Activated T-cell treated with anti-CD3 and anti-CD28 coated beads, Interleukin-2, amount 50 U/mL, for 4 hours (primary cell): ENCODE results near the gene NFIC. TPM values are rescaled to one million over a fixed set of nuclear protein-coding genes. Genes with fewer than 3 reads are reported as not detected.

Experiments used
- ATAC-seq, 2 donors: fragments of 200-7000 bp; cut with Tn5 transposase; one replicate each; pipeline ENCODE4 v1.10.0; 2021
- DNase-seq: peaks from one replicate; pipeline ENCODE4 v3.0.0-alpha.2; 2020
- H3K27me3 Mint-ChIP-seq: one replicate; pipeline ENCODE4 v1.8.0; 2021; ENCODE audit warnings: low read depth, mixed read lengths
- H3K36me3 Mint-ChIP-seq: one replicate; pipeline ENCODE4 v1.8.0; 2022; ENCODE audit warnings: mixed read lengths; ENCODE audit not compliant: insufficient read depth
- H3K4me1 Mint-ChIP-seq: one replicate; pipeline ENCODE4 v1.8.0; 2021; ENCODE audit warnings: low read depth, mixed read lengths
- H3K4me3 Mint-ChIP-seq: one replicate; pipeline ENCODE4 v1.8.0; 2021; ENCODE audit warnings: mild to moderate bottlenecking, moderate library complexity, mixed read lengths
- H3K9me3 Mint-ChIP-seq: one replicate; pipeline ENCODE4 v1.8.0; 2021; ENCODE audit warnings: mixed read lengths
- total RNA-seq, 3 donors: library from RNA; stranded (reverse); gene quantifications; one replicate each; pipeline ENCODE4 v1.2.1, GENCODE V29; 2021

NFIC gene
- total RNA-seq, 3 donors from 2014 or later, result 26.0 to 33.6 (median 30.3) TPM

GRCh38 chr19:3402631-3403443 lies 36.5 kb downstream of the NFIC start:
- Mint-ChIP-seq H3K4me1 (no peaks in the 10 kb centered on the region), H3K9me3 (no peaks in the 10 kb centered on the region), H3K4me3 (no peak overlapping the region), H3K27me3 (no peaks in the 10 kb centered on the region), H3K36me3 (peaks cover 4% of the 10 kb centered on the region)
- DNase-seq, result no peak
- no peak for ATAC-seq

GRCh38 chr19:3403489-3404323 lies 37.3 kb downstream of the NFIC start:
- H3K27me3 Mint-ChIP-seq, result no peaks in the 10 kb centered on the region
- no peaks in the 10 kb centered on the region for H3K9me3 Mint-ChIP-seq
- ATAC-seq, result no peak
- H3K4me1 Mint-ChIP-seq, result no peaks in the 10 kb centered on the region
- H3K4me3 Mint-ChIP-seq, result no peak overlapping the region
- peaks cover 4% of the 10 kb centered on the region for H3K36me3 Mint-ChIP-seq
- no peak for DNase-seq

GRCh38 chr19:3404324-3405260 lies 38.2 kb downstream of the NFIC start:
- no peaks in the 10 kb centered on the region for H3K9me3 Mint-ChIP-seq
- DNase-seq (no peak), ATAC-seq (no peak)
- no peaks in the 10 kb centered on the region for H3K4me1 Mint-ChIP-seq
- H3K36me3 Mint-ChIP-seq, result peaks cover 4% of the 10 kb centered on the region
- H3K4me3 Mint-ChIP-seq, result no peak overlapping the region
- H3K27me3 Mint-ChIP-seq, result no peaks in the 10 kb centered on the region

- Mint-ChIP-seq H3K4me3 (no peak overlapping the region), H3K36me3 (peaks cover 4% of the 10 kb centered on the region), H3K27me3 (no peaks in the 10 kb centered on the region), H3K4me1 (no peaks in the 10 kb centered on the region), H3K9me3 (no peaks in the 10 kb centered on the region)
- no peak for DNase-seq
- no peak for ATAC-seq
These were observed 38.9 kb downstream of the NFIC start for GRCh38 chr19:3405261-3405653.

- ATAC-seq, result no peak
- no peak for DNase-seq
- no peaks in the 10 kb centered on the region for H3K9me3 Mint-ChIP-seq
- H3K4me1 Mint-ChIP-seq, result no peaks in the 10 kb centered on the region
- H3K36me3 Mint-ChIP-seq, result peaks cover 6% of the 10 kb centered on the region
- no peaks in the 10 kb centered on the region for H3K27me3 Mint-ChIP-seq
- H3K4me3 Mint-ChIP-seq, result no peak overlapping the region
These were observed 40.3 kb downstream of the NFIC start for GRCh38 chr19:3406571-3407111.

- Mint-ChIP-seq H3K36me3 (peaks cover 3% of the 10 kb centered on the region), H3K4me3 (no peak overlapping the region), H3K9me3 (no peaks in the 10 kb centered on the region), H3K4me1 (no peaks in the 10 kb centered on the region), H3K27me3 (no peaks in the 10 kb centered on the region)
- ATAC-seq, result no peak
- DNase-seq, result no peak
These were observed 41.5 kb downstream of the NFIC start for GRCh38 chr19:3407556-3408516.

GRCh38 chr19:3408996-3409345 lies 42.6 kb downstream of the NFIC start:
- H3K4me1 Mint-ChIP-seq, result no peaks in the 10 kb centered on the region
- no peaks in the 10 kb centered on the region for H3K9me3 Mint-ChIP-seq
- no peak for DNase-seq
- H3K27me3 Mint-ChIP-seq, result no peaks in the 10 kb centered on the region
- no peak for ATAC-seq
- H3K36me3 Mint-ChIP-seq, result peaks cover 3% of the 10 kb centered on the region
- H3K4me3 Mint-ChIP-seq, result no peak overlapping the region

- no peaks in the 10 kb centered on the region for H3K9me3 Mint-ChIP-seq
- ATAC-seq, result no peak
- DNase-seq, result no peak
- no peak overlapping the region for H3K4me3 Mint-ChIP-seq
- no peaks in the 10 kb centered on the region for H3K27me3 Mint-ChIP-seq
- H3K4me1 Mint-ChIP-seq, result no peaks in the 10 kb centered on the region
- peaks cover 3% of the 10 kb centered on the region for H3K36me3 Mint-ChIP-seq
These were observed 43.1 kb downstream of the NFIC start for GRCh38 chr19:3409346-3410064.

- ATAC-seq, result no peak
- H3K27me3 Mint-ChIP-seq, result no peaks in the 10 kb centered on the region
These were observed 45.3 kb downstream of the NFIC start for GRCh38 chr19:3411636-3412035.

GRCh38 chr19:3412066-3412465 lies 45.7 kb downstream of the NFIC start:
- H3K36me3 Mint-ChIP-seq, result peaks cover 3% of the 10 kb centered on the region
- no peaks in the 10 kb centered on the region for H3K27me3 Mint-ChIP-seq
- ATAC-seq (no peak), DNase-seq (no peak)
- H3K4me3 Mint-ChIP-seq, result no peak overlapping the region
- H3K4me1 Mint-ChIP-seq, result no peaks in the 10 kb centered on the region
- H3K9me3 Mint-ChIP-seq, result no peaks in the 10 kb centered on the region

More at GRCh38 chr19:3411636-3412035, 45.3 kb downstream of the NFIC start:
- no peak for DNase-seq
- H3K4me3 Mint-ChIP-seq, result no peak overlapping the region
- H3K4me1 Mint-ChIP-seq, result no peaks in the 10 kb centered on the region
- peaks cover 3% of the 10 kb centered on the region for H3K36me3 Mint-ChIP-seq
- H3K9me3 Mint-ChIP-seq, result no peaks in the 10 kb centered on the region

GRCh38 chr19:3413796-3414327 lies 47.5 kb downstream of the NFIC start:
- DNase-seq, result no peak
- no peak overlapping the region for H3K4me3 Mint-ChIP-seq
- no peaks in the 10 kb centered on the region for H3K27me3 Mint-ChIP-seq
- no peaks in the 10 kb centered on the region for H3K9me3 Mint-ChIP-seq
- peaks cover 3% of the 10 kb centered on the region for H3K36me3 Mint-ChIP-seq
- no peaks in the 10 kb centered on the region for H3K4me1 Mint-ChIP-seq
- ATAC-seq, result no peak

GRCh38 chr19:3415695-3416094 lies 49.3 kb downstream of the NFIC start:
- Mint-ChIP-seq H3K9me3 (no peaks in the 10 kb centered on the region), H3K27me3 (no peaks in the 10 kb centered on the region), H3K4me3 (no peak overlapping the region), H3K4me1 (no peaks in the 10 kb centered on the region), H3K36me3 (peaks cover 3% of the 10 kb centered on the region)
- DNase-seq (no peak), ATAC-seq (no peak)
